PFSK-1 (cell line): Measurements from ENCODE around the gene GATA3.

ENCODE experiments used
- FOXP2 ChIP-seq: optimal IDR thresholded peaks from 2 replicates; pipeline ENCODE3; 2011; ENCODE audit warnings: borderline replicate concordance, control low read depth, inconsistent platforms; ENCODE audit not compliant: insufficient read depth; ENCODE audit errors: extremely low read length, extremely low read depth
- POLR2AphosphoS5 ChIP-seq: IDR thresholded peaks from 2 replicates; pipeline ENCODE4 v1.6.1; 2012; ENCODE audit warnings: low read depth, mild to moderate bottlenecking, control low read depth, low read length, moderate library complexity
- SIN3A ChIP-seq: IDR thresholded peaks from 2 replicates; pipeline ENCODE4 v1.6.1; 2012; ENCODE audit warnings: mild to moderate bottlenecking, low read length, moderate library complexity, borderline replicate concordance; ENCODE audit not compliant: insufficient read depth
- TAF1 ChIP-seq: IDR thresholded peaks from 2 replicates; pipeline ENCODE4 v1.6.1; 2012; ENCODE audit warnings: low read length, control low read depth, borderline replicate concordance; ENCODE audit not compliant: insufficient read depth
- TF ChIP-seq, protein P1 (sequence below), 2 experiments: IDR thresholded peaks; 2 replicates each; pipeline versions ENCODE4 v1.6.1 to v1.8.0; 2011 to 2012; ENCODE audit warnings: low read depth in 2 of 2, low read length in 2 of 2, control low read depth in 1 of 2, inconsistent platforms in 1 of 2, mild to moderate bottlenecking in 1 of 2, moderate library complexity in 1 of 2; ENCODE audit not compliant: insufficient read depth in 1 of 2

GRCh38 chr10:8032558-8032957, 21.9 kb upstream of the GATA3 start:
- TF ChIP-seq POLR2AphosphoS5: no peak
- TF ChIP-seq SIN3A: no peak
- no peak for TF ChIP-seq TAF1
- TF ChIP-seq, protein P1, sequence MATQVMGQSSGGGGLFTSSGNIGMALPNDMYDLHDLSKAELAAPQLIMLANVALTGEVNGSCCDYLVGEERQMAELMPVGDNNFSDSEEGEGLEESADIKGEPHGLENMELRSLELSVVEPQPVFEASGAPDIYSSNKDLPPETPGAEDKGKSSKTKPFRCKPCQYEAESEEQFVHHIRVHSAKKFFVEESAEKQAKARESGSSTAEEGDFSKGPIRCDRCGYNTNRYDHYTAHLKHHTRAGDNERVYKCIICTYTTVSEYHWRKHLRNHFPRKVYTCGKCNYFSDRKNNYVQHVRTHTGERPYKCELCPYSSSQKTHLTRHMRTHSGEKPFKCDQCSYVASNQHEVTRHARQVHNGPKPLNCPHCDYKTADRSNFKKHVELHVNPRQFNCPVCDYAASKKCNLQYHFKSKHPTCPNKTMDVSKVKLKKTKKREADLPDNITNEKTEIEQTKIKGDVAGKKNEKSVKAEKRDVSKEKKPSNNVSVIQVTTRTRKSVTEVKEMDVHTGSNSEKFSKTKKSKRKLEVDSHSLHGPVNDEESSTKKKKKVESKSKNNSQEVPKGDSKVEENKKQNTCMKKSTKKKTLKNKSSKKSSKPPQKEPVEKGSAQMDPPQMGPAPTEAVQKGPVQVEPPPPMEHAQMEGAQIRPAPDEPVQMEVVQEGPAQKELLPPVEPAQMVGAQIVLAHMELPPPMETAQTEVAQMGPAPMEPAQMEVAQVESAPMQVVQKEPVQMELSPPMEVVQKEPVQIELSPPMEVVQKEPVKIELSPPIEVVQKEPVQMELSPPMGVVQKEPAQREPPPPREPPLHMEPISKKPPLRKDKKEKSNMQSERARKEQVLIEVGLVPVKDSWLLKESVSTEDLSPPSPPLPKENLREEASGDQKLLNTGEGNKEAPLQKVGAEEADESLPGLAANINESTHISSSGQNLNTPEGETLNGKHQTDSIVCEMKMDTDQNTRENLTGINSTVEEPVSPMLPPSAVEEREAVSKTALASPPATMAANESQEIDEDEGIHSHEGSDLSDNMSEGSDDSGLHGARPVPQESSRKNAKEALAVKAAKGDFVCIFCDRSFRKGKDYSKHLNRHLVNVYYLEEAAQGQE (IDR thresholded peaks at IDR 0.05; ENCODE audit: insufficient read depth in 1 of 2, low read depth in 2 of 2, low read length in 2 of 2): no peak
- no peak for TF ChIP-seq FOXP2
